GM23338 (cell line): ENCODE results near the gene PUS7. TPM values are rescaled to one million over a fixed set of nuclear protein-coding genes. Genes with fewer than 3 reads are reported as not detected.

Source experiments
- ATAC-seq: fragments of 200-7000 bp; cut with Tn5 transposase; 3 replicates; pipeline ENCODE4 v1.9.1; 2020
- DNase-seq: peaks from one replicate; pipeline ENCODE4 v3.0.0-alpha.2; 2015; ENCODE audit warnings: low spot score
- H2AFZ ChIP-seq: fragments of 200-600 bp; sonication (generic); 2 replicates; pipeline ENCODE4 v1.8.0; 2016; ENCODE audit warnings: antibody characterized with exemption, mild to moderate bottlenecking, moderate library complexity
- H3F3A ChIP-seq: fragments of 200-600 bp; sonication (generic); replicated peaks from 2 replicates; pipeline ENCODE4 v1.8.0; 2017; ENCODE audit warnings: antibody characterized with exemption, mixed run types, low read depth
- H3K27ac ChIP-seq: fragments of 200-600 bp; sonication (generic); 2 replicates; pipeline ENCODE4 v1.6.1; 2016; ENCODE audit warnings: low read depth
- H3K27me3 ChIP-seq: fragments of 200-600 bp; sonication (generic); 2 replicates; pipeline ENCODE4 v1.8.0; 2016; ENCODE audit warnings: mild to moderate bottlenecking, mixed run types, moderate library complexity; ENCODE audit not compliant: insufficient read depth
- H3K36me3 ChIP-seq: fragments of 200-600 bp; sonication (generic); 2 replicates; pipeline ENCODE4 v1.8.0; 2016; ENCODE audit warnings: mild to moderate bottlenecking; ENCODE audit not compliant: insufficient read depth
- H3K4me1 ChIP-seq: fragments of 200-600 bp; sonication (generic); 2 replicates; pipeline ENCODE4 v1.8.0; 2016; ENCODE audit warnings: mild to moderate bottlenecking, moderate library complexity; ENCODE audit not compliant: insufficient read depth
- H3K4me2 ChIP-seq: fragments of 200-600 bp; sonication (generic); 2 replicates; pipeline ENCODE4 v1.7.1; 2017; ENCODE audit warnings: mixed run types
- H3K4me3 ChIP-seq: fragments of 200-600 bp; sonication (generic); 2 replicates; pipeline ENCODE4 v1.6.1; 2016; ENCODE audit warnings: mixed run types
- H3K79me2 ChIP-seq: fragments of 200-600 bp; sonication (generic); replicated peaks from 2 replicates; pipeline ENCODE4 v1.8.0; 2017; ENCODE audit warnings: mild to moderate bottlenecking; ENCODE audit not compliant: insufficient read depth
- H3K9me2 ChIP-seq: fragments of 200-600 bp; sonication (generic); 2 replicates; pipeline ENCODE4 v1.8.0; 2017; ENCODE audit not compliant: insufficient read depth
- H4K20me1 ChIP-seq: fragments of 200-600 bp; sonication (generic); replicated peaks from 2 replicates; pipeline ENCODE4 v1.8.0; 2017; ENCODE audit warnings: mild to moderate bottlenecking; ENCODE audit not compliant: insufficient read depth
- H3K27ac Mint-ChIP-seq: 2 replicates; pipeline ENCODE4 v1.8.0; 2020; ENCODE audit warnings: inconsistent platforms, mild to moderate bottlenecking, moderate library complexity, mixed read lengths
- H3K27me3 Mint-ChIP-seq: 3 replicates; pipeline ENCODE4 v1.8.0; 2022; ENCODE audit warnings: low read depth, mild to moderate bottlenecking, moderate library complexity, mixed read lengths, inconsistent platforms; ENCODE audit not compliant: insufficient read depth, poor library complexity
- H3K36me3 Mint-ChIP-seq: 3 replicates; pipeline ENCODE4 v1.8.0; 2021; ENCODE audit warnings: low read depth, mild to moderate bottlenecking, inconsistent platforms, moderate library complexity, mixed read lengths
- H3K4me1 Mint-ChIP-seq: 3 replicates; pipeline ENCODE4 v1.8.0; 2020; ENCODE audit warnings: mild to moderate bottlenecking, inconsistent platforms, mixed read lengths
- H3K4me3 Mint-ChIP-seq: 3 replicates; pipeline ENCODE4 v1.8.0; 2021; ENCODE audit warnings: moderate library complexity, mild to moderate bottlenecking, inconsistent platforms, mixed read lengths
- H3K9me3 Mint-ChIP-seq: 3 replicates; pipeline ENCODE4 v1.8.0; 2020; ENCODE audit warnings: moderate library complexity, mild to moderate bottlenecking, inconsistent platforms, mixed read lengths
- CREB1 ChIP-seq: fragments of 250-450 bp; sonication (Bioruptor Pico); IDR thresholded peaks from 2 replicates; pipeline ENCODE4 v1.5.0; 2020; ENCODE audit warnings: low read depth, mild to moderate bottlenecking, moderate library complexity
- CTCF ChIP-seq, 2 experiments: fragments of 200-600 bp in 1 of 2; sonication (generic) in 1 of 2; conservative IDR thresholded peaks; 2 replicates each; pipeline versions ENCODE4 v1.5.1 to v1.6.1; 2016 to 2017; ENCODE audit warnings: antibody characterized with exemption in 2 of 2, low read depth in 2 of 2, mild to moderate bottlenecking in 2 of 2, moderate library complexity in 1 of 2
- ETS1 ChIP-seq: IDR thresholded peaks from 2 replicates; pipeline ENCODE4 v1.6.1; 2016; ENCODE audit warnings: antibody characterized with exemption
- EZH2 ChIP-seq: fragments of 200-600 bp; sonication (generic); IDR thresholded peaks from one replicate; pipeline ENCODE4 v1.8.0; 2017; ENCODE audit warnings: antibody characterized with exemption, mild to moderate bottlenecking, low read depth; ENCODE audit not compliant: unreplicated experiment
- EZH2phosphoT487 ChIP-seq: fragments of 200-600 bp; sonication (generic); IDR thresholded peaks from one replicate; pipeline ENCODE4 v1.8.1; 2018; ENCODE audit warnings: antibody characterized with exemption; ENCODE audit not compliant: unreplicated experiment
- JUNB ChIP-seq: IDR thresholded peaks from one replicate; pipeline ENCODE4 v1.6.1; 2016; ENCODE audit warnings: antibody characterized with exemption; ENCODE audit not compliant: unreplicated experiment
- NANOG ChIP-seq: IDR thresholded peaks from 2 replicates; pipeline ENCODE4 v1.6.1; 2016; ENCODE audit warnings: antibody characterized with exemption, borderline replicate concordance
- POLR2AphosphoS5 ChIP-seq: IDR thresholded peaks from 2 replicates; pipeline ENCODE4 v1.6.1; 2016; ENCODE audit warnings: antibody characterized with exemption, low read depth
- STAT1 ChIP-seq: IDR thresholded peaks from one replicate; pipeline ENCODE4 v1.6.1; 2016; ENCODE audit warnings: antibody characterized with exemption; ENCODE audit not compliant: unreplicated experiment
- ZNF114 ChIP-seq: fragments of 250-450 bp; sonication (Bioruptor Pico); IDR thresholded peaks from 2 replicates; pipeline ENCODE4 v1.5.0; 2020; ENCODE audit warnings: mild to moderate bottlenecking, moderate library complexity
- ZNF331 ChIP-seq: fragments of 250-450 bp; sonication (Bioruptor Pico); IDR thresholded peaks from 2 replicates; pipeline ENCODE4 v1.5.0; 2020; ENCODE audit warnings: low read depth, mild to moderate bottlenecking, moderate library complexity
- ZNF462 ChIP-seq: fragments of 250-450 bp; sonication (Bioruptor Pico); IDR thresholded peaks from 2 replicates; pipeline ENCODE4 v1.5.0; 2020; ENCODE audit warnings: mild to moderate bottlenecking, moderate library complexity
- polyA plus RNA-seq: library from polyadenylated mRNA; unstranded; fragments of >200 nt; fragmentation: Nextera tagmentation; extraction: Ambion mirVana; gene quantifications from 2 replicates; pipeline ENCODE4 v1.2.1, GENCODE V29; 2016
- total RNA-seq: library from RNA; depleted of rRNA; stranded (reverse); fragments of >200 nt; shearing (Covaris generic); gene quantifications from 2 replicates; pipeline ENCODE4 v1.2.3, GENCODE V29; 2014
- TF ChIP-seq, protein P1 (sequence below): IDR thresholded peaks from one replicate; pipeline ENCODE4 v1.6.1; 2018; ENCODE audit warnings: antibody characterized with exemption; ENCODE audit not compliant: unreplicated experiment

The PUS7 gene
- total and polyA plus RNA-seq, 2 experiments from 2014 or later = 34.8 to 62.2 TPM

DNA sequence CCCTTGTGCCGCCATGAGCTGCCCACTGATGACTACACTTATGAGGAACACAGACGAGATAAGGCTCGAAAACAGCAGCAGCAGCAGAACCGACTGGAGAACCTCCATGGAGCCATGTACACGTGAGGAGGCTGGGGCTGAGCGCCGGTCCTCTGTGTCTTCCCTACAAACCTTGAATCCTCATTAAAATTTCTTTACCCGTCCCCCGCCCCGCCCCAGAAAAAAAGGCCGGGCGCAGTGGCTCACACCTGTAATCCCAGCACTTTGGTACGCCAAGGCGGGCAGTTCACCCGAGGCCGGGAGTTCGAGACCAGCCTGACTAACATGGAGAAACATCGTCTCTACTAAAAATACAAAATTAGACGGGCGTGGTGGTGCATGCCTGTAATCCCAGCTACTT lies 8.5 kb upstream of the PUS7 start:
- ATAC-seq (no peak), DNase-seq (no peak)
- H3K27ac ChIP-seq = no peak overlapping the region
- no peaks in the 10 kb centered on the region for H3K9me3 Mint-ChIP-seq
- H4K20me1 ChIP-seq = peaks cover 10% of the 10 kb centered on the region
- no peak overlapping the region for H3K4me3 ChIP-seq
- no peaks in the 10 kb centered on the region for H3K27me3 ChIP-seq
- H3F3A ChIP-seq = no peaks in the 10 kb centered on the region
- no peak overlapping the region for H2AFZ ChIP-seq
- no peak overlapping the region for H3K4me3 Mint-ChIP-seq
- peaks cover 18% of the 10 kb centered on the region for H3K4me1 ChIP-seq
- H3K9me2 ChIP-seq = no peaks in the 10 kb centered on the region
- 0 out of 2 replicates have a peak, but pooled peaks cover 2% of the 10 kb centered on the region for H3K36me3 ChIP-seq
- H3K27ac Mint-ChIP-seq = no peak overlapping the region
- no peak overlapping the region for H3K4me2 ChIP-seq
- TF ChIP-seq JUNB (no peak), ZNF331 (CRISPR knock-in tag) (no peak), EZH2phosphoT487 (no peak), NANOG (no peak), CREB1 (CRISPR knock-in tag) (no peak), ZNF114 (no peak), ZNF462 (CRISPR knock-in tag) (no peak), EZH2 (no peak), ETS1 (no peak), STAT1 (no peak), CTCF (conservative IDR thresholded peaks at IDR 0.05; ENCODE audit: low read depth in 2 of 2) (no peak), POLR2AphosphoS5 (no peak)
- TF ChIP-seq, protein P1, sequence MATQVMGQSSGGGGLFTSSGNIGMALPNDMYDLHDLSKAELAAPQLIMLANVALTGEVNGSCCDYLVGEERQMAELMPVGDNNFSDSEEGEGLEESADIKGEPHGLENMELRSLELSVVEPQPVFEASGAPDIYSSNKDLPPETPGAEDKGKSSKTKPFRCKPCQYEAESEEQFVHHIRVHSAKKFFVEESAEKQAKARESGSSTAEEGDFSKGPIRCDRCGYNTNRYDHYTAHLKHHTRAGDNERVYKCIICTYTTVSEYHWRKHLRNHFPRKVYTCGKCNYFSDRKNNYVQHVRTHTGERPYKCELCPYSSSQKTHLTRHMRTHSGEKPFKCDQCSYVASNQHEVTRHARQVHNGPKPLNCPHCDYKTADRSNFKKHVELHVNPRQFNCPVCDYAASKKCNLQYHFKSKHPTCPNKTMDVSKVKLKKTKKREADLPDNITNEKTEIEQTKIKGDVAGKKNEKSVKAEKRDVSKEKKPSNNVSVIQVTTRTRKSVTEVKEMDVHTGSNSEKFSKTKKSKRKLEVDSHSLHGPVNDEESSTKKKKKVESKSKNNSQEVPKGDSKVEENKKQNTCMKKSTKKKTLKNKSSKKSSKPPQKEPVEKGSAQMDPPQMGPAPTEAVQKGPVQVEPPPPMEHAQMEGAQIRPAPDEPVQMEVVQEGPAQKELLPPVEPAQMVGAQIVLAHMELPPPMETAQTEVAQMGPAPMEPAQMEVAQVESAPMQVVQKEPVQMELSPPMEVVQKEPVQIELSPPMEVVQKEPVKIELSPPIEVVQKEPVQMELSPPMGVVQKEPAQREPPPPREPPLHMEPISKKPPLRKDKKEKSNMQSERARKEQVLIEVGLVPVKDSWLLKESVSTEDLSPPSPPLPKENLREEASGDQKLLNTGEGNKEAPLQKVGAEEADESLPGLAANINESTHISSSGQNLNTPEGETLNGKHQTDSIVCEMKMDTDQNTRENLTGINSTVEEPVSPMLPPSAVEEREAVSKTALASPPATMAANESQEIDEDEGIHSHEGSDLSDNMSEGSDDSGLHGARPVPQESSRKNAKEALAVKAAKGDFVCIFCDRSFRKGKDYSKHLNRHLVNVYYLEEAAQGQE = no peak
- peaks cover 10% of the 10 kb centered on the region; the same call in 2 of the 3 replicates for H3K4me1 Mint-ChIP-seq
- peaks cover 9% of the 10 kb centered on the region for H3K27me3 Mint-ChIP-seq
- H3K79me2 ChIP-seq = peaks cover 30% of the 10 kb centered on the region
- peaks cover 2% of the 10 kb centered on the region; the same call in 1 of the 3 replicates for H3K36me3 Mint-ChIP-seq
